SK-N-DZ (cell line): ENCODE results near the gene KLK14.

Source experiments
- DNase-seq: peaks from one replicate; pipeline ENCODE4 v3.0.0-alpha.2; 2015; ENCODE audit warnings: low spot score

The KLK14 gene

DNA sequence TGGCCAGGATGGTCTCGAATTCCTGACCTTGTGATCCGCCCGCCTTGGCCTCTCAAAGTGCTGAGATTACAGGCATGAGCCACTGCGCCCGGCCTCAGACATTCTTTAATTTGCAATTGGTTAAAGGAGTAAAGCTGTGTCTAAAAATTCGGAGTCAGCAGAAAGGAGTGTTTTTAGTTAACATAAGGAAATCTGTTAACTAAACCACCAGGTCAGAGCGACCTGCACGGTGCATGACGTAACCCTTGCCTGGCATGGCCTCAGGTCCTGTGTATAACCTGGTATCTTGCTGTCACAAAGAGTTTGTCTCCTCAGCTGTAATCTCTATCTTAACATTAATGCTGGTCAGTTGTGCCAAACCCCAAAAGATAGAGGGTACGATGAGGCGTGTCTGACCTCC is 38.4 kb downstream of the KLK14 start:
- no peak for DNase-seq

DNA sequence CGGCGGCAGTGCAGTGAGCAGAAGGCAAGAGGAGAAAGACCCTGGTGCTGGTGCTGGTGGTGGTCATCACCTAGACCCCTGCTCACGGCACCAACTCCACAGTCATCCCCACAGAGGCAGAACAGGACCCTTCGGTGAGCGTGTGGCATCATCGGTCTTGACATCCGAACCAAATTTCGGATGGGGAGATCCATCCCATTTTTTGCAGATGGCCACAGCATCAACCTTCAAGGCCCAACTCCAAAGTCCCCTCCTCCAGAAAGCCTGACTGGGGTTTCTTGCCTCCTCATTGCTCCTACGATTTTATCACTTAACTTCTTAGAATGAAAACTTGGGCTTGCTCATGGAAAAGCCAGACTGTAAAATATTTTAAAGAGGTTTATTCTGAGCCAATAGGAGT is 39.2 kb downstream of the KLK14 start:
- no peak for DNase-seq

DNA sequence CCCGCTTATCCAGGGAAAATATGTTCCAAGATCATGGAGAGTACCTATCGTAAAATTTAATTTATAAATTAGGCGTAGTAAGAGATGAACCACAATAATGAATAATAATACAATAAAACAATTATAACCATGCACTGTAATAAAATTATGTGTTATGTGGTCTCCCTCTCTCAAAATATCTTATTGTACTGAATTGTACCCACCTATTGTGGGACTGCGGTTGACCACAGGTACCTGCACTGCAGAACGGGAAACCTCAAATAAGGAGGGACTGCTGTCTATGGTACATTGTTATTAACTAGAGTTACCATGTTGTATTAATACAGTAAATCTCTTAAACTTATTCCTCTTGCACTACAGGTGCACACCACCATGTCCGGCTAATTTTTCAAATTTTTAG is 42.5 kb downstream of the KLK14 start:
- DNase-seq = no peak

DNA sequence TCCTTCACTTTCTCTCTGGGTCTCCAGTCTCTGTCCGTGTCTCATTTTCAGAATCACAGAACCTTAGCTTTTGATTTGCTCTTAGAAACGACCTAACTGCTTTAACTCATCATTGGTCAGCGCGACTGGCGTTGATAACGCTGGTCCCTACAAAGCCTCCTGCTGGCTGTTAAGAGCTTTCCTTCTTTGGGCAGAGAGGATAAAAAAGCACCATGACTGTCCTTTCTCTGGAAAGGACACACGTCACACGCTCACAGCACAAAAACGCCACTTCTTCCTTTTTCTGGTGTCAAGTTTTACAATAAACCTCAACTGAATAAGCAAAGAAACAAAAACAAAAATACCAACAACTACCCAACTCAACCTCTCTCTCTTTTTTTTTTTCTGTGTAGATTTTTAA is 46.2 kb downstream of the KLK14 start:
- DNase-seq = no peak

GRCh38 chr19:51034704-51035103 is 48.0 kb downstream of the KLK14 start, which contains the start of gene KLK12:
Gene KLK12 (minus strand): TSS chr19:51035002. CDS start chr19:51034621, 381 bp downstream.
- no peak for DNase-seq

GRCh38 chr19:51031880-51032225 is 50.8 kb downstream of the KLK14 start:
- no peak for DNase-seq

DNA sequence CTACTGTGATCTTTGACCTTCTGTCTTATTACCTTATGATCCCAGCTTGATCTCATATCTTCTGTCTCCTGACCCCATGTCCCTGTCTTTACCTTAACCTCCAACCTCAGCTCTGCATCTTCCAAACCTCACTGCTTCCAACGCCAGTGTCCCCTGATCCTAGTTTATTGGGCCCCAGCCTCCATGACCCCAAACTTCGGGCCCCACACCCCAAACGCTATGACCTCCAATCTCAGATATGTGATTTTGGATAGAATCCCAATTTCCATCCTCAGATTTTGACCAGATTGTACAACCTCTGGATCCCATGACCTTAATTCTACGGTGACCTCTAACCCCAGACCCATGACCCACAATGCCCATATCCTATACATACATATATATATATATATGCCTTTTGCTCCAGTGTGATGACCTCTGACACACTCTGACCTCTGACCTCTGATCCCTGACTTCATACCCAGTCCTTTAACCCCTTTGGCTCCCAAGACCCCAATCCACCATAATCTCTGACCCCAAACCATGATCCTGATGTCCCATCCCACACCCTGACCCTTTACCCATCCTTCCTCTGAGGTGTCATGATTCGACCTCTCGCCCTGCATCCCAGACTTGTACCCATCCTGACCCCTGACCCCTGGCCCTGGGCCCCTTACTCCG is 51.3 kb downstream of the KLK14 start:
- no peak for DNase-seq

- DNase-seq = no peak
Observed at GRCh38 chr19:51030631-51031030, 52.1 kb downstream of the KLK14 start.

DNA sequence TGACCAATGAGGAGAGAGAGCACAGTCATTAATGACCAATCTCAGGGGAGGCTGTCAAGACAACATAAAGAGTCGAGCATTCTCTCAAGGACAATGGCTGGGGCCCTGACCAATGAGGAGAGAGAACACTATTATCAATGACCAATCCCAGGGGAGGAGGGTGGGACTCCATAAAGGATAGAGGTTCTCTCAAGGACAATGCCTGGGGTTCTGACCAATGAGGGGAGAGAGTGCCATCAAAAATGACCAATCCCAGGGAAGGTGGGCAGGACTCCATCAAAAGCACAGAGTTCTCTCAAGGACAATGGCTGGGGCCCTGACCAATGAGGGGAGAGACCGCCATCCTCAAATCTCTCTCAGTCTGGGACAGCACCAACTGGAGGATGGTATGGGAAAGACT is 53.0 kb downstream of the KLK14 start:
- no peak for DNase-seq
